Neutrophil (primary cell): ENCODE results near the gene NUDT14.

Source experiments
- H3K27ac ChIP-seq: fragments of 200-600 bp; sonication (generic); 2 replicates; pipeline ENCODE4 v1.5.1; 2016; ENCODE audit warnings: mild to moderate bottlenecking, moderate library complexity
- H3K27me3 ChIP-seq: fragments of 200-600 bp; sonication (generic); 2 replicates; pipeline ENCODE4 v1.6.0; 2016; ENCODE audit warnings: mild to moderate bottlenecking
- H3K36me3 ChIP-seq: fragments of 200-600 bp; sonication (generic); 2 replicates; pipeline ENCODE4 v1.5.1; 2017
- H3K4me1 ChIP-seq, 2 experiments: fragments of 200-600 bp in 1 of 2; sonication (generic) in 1 of 2; 1 replicate in 1 of 2; 2 replicates in 1 of 2; pipeline versions ENCODE4 v1.5.1 to v1.6.1; 2013 to 2016; ENCODE audit warnings: low read depth in 1 of 2, low read length in 1 of 2, mild to moderate bottlenecking in 1 of 2, moderate library complexity in 1 of 2; ENCODE audit not compliant: control insufficient read depth in 1 of 2, insufficient read depth in 1 of 2
- H3K4me3 ChIP-seq, 2 experiments: fragments of 200-600 bp in 1 of 2; sonication (generic) in 1 of 2; 1 replicate in 1 of 2; 2 replicates in 1 of 2; pipeline ENCODE4 v1.5.1; 2013 to 2016; ENCODE audit warnings: low read depth in 1 of 2, low read length in 1 of 2, mild to moderate bottlenecking in 1 of 2, moderate library complexity in 1 of 2
- H3K9me3 ChIP-seq: fragments of 200-600 bp; sonication (generic); 2 replicates; pipeline ENCODE4 v1.5.1; 2016
- TF ChIP-seq, protein P1 (sequence below): fragments of 200-600 bp; sonication (generic); IDR thresholded peaks from 2 replicates; pipeline ENCODE4 v1.5.1; 2016; ENCODE audit warnings: antibody characterized with exemption

Gene NUDT14

GRCh38 chr14:105224845-105225570, 43.9 kb upstream of the NUDT14 start:
- Histone ChIP-seq H3K36me3 (peaks cover 37% of the 10 kb centered on the region), H3K27me3 (no peaks in the 10 kb centered on the region), H3K4me3 (no peak overlapping the region), H3K9me3 (no peaks in the 10 kb centered on the region), H3K27ac (no peak overlapping the region), H3K4me1 (no peaks in the 10 kb centered on the region)
- TF ChIP-seq, protein P1, sequence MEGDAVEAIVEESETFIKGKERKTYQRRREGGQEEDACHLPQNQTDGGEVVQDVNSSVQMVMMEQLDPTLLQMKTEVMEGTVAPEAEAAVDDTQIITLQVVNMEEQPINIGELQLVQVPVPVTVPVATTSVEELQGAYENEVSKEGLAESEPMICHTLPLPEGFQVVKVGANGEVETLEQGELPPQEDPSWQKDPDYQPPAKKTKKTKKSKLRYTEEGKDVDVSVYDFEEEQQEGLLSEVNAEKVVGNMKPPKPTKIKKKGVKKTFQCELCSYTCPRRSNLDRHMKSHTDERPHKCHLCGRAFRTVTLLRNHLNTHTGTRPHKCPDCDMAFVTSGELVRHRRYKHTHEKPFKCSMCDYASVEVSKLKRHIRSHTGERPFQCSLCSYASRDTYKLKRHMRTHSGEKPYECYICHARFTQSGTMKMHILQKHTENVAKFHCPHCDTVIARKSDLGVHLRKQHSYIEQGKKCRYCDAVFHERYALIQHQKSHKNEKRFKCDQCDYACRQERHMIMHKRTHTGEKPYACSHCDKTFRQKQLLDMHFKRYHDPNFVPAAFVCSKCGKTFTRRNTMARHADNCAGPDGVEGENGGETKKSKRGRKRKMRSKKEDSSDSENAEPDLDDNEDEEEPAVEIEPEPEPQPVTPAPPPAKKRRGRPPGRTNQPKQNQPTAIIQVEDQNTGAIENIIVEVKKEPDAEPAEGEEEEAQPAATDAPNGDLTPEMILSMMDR = no peak

GRCh38 chr14:105223770-105224544, 42.8 kb upstream of the NUDT14 start:
- Histone ChIP-seq H3K27ac (no peak overlapping the region), H3K36me3 (peaks cover 47% of the 10 kb centered on the region), H3K27me3 (no peaks in the 10 kb centered on the region), H3K4me3 (no peak overlapping the region), H3K9me3 (no peaks in the 10 kb centered on the region), H3K4me1 (no peaks in the 10 kb centered on the region)
- TF ChIP-seq, protein P1 = no peak

GRCh38 chr14:105223260-105223659, 42.1 kb upstream of the NUDT14 start:
- TF ChIP-seq, protein P1 = no peak
- Histone ChIP-seq H3K27me3 (no peaks in the 10 kb centered on the region), H3K27ac (no peak overlapping the region), H3K4me3 (no peak overlapping the region), H3K9me3 (no peaks in the 10 kb centered on the region), H3K4me1 (no peaks in the 10 kb centered on the region), H3K36me3 (peaks cover 54% of the 10 kb centered on the region)

- Histone ChIP-seq H3K27me3 (no peaks in the 10 kb centered on the region), H3K27ac (no peak overlapping the region), H3K9me3 (no peaks in the 10 kb centered on the region), H3K4me3 (no peak overlapping the region), H3K4me1 (no peaks in the 10 kb centered on the region), H3K36me3 (peaks cover 69% of the 10 kb centered on the region)
- TF ChIP-seq, protein P1 = no peak
Observed at GRCh38 chr14:105221598-105222178, 40.6 kb upstream of the NUDT14 start.

- Histone ChIP-seq H3K4me3 (no peak overlapping the region), H3K27me3 (no peaks in the 10 kb centered on the region), H3K36me3 (peaks cover 62% of the 10 kb centered on the region), H3K27ac (no peak overlapping the region), H3K4me1 (no peaks in the 10 kb centered on the region), H3K9me3 (no peaks in the 10 kb centered on the region)
- TF ChIP-seq, protein P1 = no peak
Observed at GRCh38 chr14:105220699-105221597, 39.8 kb upstream of the NUDT14 start.
